HepG2 (cell line): Measurements from ENCODE around the gene CCNF. TPM values are rescaled to one million over a fixed set of nuclear protein-coding genes. Genes with fewer than 3 reads are reported as not detected.

Source experiments
- ATAC-seq: fragments of 200-7000 bp; cut with Tn5 transposase; 3 replicates; pipeline ENCODE4 v1.9.1; 2020; ENCODE audit warnings: mild to moderate bottlenecking, moderate library complexity
- BruUV-seq: library from RNA; stranded (reverse); fragments of 400-500 nt; replicated peaks from 2 replicates; lab custom pipeline; 2021; lab: Mats Ljungman, UMichigan
- CTCF ChIA-PET: fragments of 300-600 bp; formaldehyde crosslinking; extraction: SDS; loops from one replicate; lab custom pipeline; 2021; ENCODE audit warnings: low total read pairs, inconsistent platforms, low intra/inter-chr PET ratio; lab: Yijun Ruan, JAX
- POLR2A ChIA-PET: fragments of 350-600 bp; sonication (Branson Sonifier 250); formaldehyde crosslinking; loops from one replicate; lab custom pipeline; 2020; ENCODE audit warnings: antibody characterized with exemption, inconsistent platforms; lab: Yijun Ruan, JAX
- DNase-seq: peaks from one replicate; pipeline ENCODE4 v3.0.0-alpha.2; 2015; ENCODE audit warnings: low spot score
- FAIRE-seq: peaks from 3 replicates; lab custom pipeline; 2011; peaks lifted over from hg19 to GRCh38; lab: Jason Lieb, UNC
- H2AFZ ChIP-seq: one replicate; pipeline ENCODE4 v1.6.1; 2011; ENCODE audit warnings: low read length, inconsistent platforms
- H3K27ac ChIP-seq: fragments of 300-600 bp; 3 replicates; pipeline ENCODE4 v1.8.0; 2011; ENCODE audit warnings: mixed run types, mild to moderate bottlenecking, mixed read lengths, low read length, inconsistent platforms; ENCODE audit not compliant: insufficient read depth; ENCODE audit errors: extremely low read length
- H3K27me3 ChIP-seq, 2 experiments: fragments of 200-600 bp in 1 of 2; 2 replicates in 1 of 2; 3 replicates in 1 of 2; pipeline versions ENCODE4 v1.6.0 to v1.8.0; 2011; ENCODE audit warnings: low read length in 2 of 2, mild to moderate bottlenecking in 2 of 2, moderate library complexity in 2 of 2, inconsistent platforms in 1 of 2; ENCODE audit not compliant: insufficient read depth in 2 of 2, control insufficient read depth in 1 of 2
- H3K36me3 ChIP-seq, 2 experiments: fragments of 200-600 bp in 1 of 2; replicated peaks in 1 of 2; 2 replicates in 1 of 2; 3 replicates in 1 of 2; pipeline versions ENCODE4 v1.5.1 to v1.8.0; 2011; ENCODE audit warnings: low read length in 2 of 2, inconsistent platforms in 1 of 2; ENCODE audit not compliant: insufficient read depth in 2 of 2, control insufficient read depth in 1 of 2
- H3K4me1 ChIP-seq: 2 replicates; pipeline ENCODE4 v1.5.1; 2012; ENCODE audit warnings: low read length, inconsistent platforms; ENCODE audit not compliant: insufficient read depth
- H3K4me2 ChIP-seq: 2 replicates; pipeline ENCODE4 v1.6.0; 2011; ENCODE audit warnings: low read depth, low read length, inconsistent platforms
- H3K4me3 ChIP-seq, 3 experiments: fragments of 200-600 bp in 1 of 3; sonication (generic), shearing (Covaris generic) in 1 of 3; replicated peaks in 1 of 3; 2 replicates each; pipeline ENCODE4 v1.5.1; 2011 to 2016; ENCODE audit warnings: low read length in 3 of 3, inconsistent platforms in 2 of 3, low read depth in 2 of 3, mild to moderate bottlenecking in 2 of 3, control low read depth in 1 of 3, mixed read lengths in 1 of 3; ENCODE audit not compliant: insufficient read depth in 1 of 3
- H3K79me2 ChIP-seq: one replicate; pipeline ENCODE4 v1.6.1; 2011; ENCODE audit warnings: low read length, inconsistent platforms; ENCODE audit not compliant: insufficient read depth
- H3K9ac ChIP-seq: 2 replicates; pipeline ENCODE4 v1.6.0; 2011; ENCODE audit warnings: mild to moderate bottlenecking, low read depth, low read length, inconsistent platforms; ENCODE audit not compliant: insufficient read depth
- H3K9me3 ChIP-seq: 2 replicates; pipeline ENCODE4 v1.5.1; 2012; ENCODE audit warnings: mild to moderate bottlenecking, low read length
- H4K20me1 ChIP-seq: 2 replicates; pipeline ENCODE4 v1.6.0; 2011; ENCODE audit warnings: inconsistent platforms, mild to moderate bottlenecking, low read length, moderate library complexity; ENCODE audit not compliant: insufficient read depth
- CREB3 ChIP-seq: sonication (generic); formaldehyde crosslinking; IDR thresholded peaks from 2 replicates; pipeline ENCODE4 v1.5.0; 2020; ENCODE audit warnings: missing genetic modification reagents
- DBP ChIP-seq: sonication (generic); formaldehyde crosslinking; IDR thresholded peaks from 2 replicates; pipeline ENCODE4 v1.4.0; 2020; ENCODE audit warnings: missing genetic modification reagents; ENCODE audit errors: not compliant biosample characterization
- HIC2 ChIP-seq: sonication (generic); formaldehyde crosslinking; IDR thresholded peaks from 2 replicates; pipeline ENCODE4 v1.9.0; 2022; ENCODE audit warnings: low read depth, missing genetic modification reagents
- KLF6 ChIP-seq: IDR thresholded peaks from 2 replicates; pipeline ENCODE4 v1.8.0; 2016; ENCODE audit warnings: missing biosample characterization, missing genetic modification reagents
- MXD3 ChIP-seq: IDR thresholded peaks from 2 replicates; pipeline ENCODE4 v1.6.1; 2016; ENCODE audit warnings: mild to moderate bottlenecking, missing biosample characterization, missing genetic modification reagents
- SRSF1 ChIP-seq: fragments of 200-400 bp; formaldehyde crosslinking; optimal IDR thresholded peaks from 2 replicates; pipeline ENCODE3; 2017; ENCODE audit warnings: mild to moderate bottlenecking, low read depth, low read length, moderate library complexity
- ZNF44 ChIP-seq: sonication (generic); formaldehyde crosslinking; IDR thresholded peaks from 2 replicates; pipeline ENCODE4 v1.5.1; 2020; ENCODE audit warnings: mild to moderate bottlenecking, missing genetic modification reagents
- ZNF672 ChIP-seq: sonication (generic); formaldehyde crosslinking; IDR thresholded peaks from 2 replicates; pipeline ENCODE4 v1.8.1; 2022; ENCODE audit warnings: missing genetic modification reagents
- ZNF687 ChIP-seq: sonication (generic); formaldehyde crosslinking; IDR thresholded peaks from 2 replicates; pipeline ENCODE4 v1.5.1; 2020; ENCODE audit warnings: mild to moderate bottlenecking, missing genetic modification reagents, moderate library complexity
- in situ Hi-C: cut with HindIII; loops from 2 replicates; pipeline ENCODE4 v1.10.0; 2017; ENCODE audit warnings: low pct_unique_long_range_greater_than_20kb; ENCODE audit not compliant: extremely low pct_ligation_motif_present
- intact Hi-C: fragments of 100-400 bp; cut with micrococcal nuclease; formaldehyde crosslinking; loops from one replicate; pipeline ENCODE4 v1.10.0; 2022; ENCODE audit not compliant: unreplicated experiment
- polyA plus RNA-seq, 8 experiments: library from polyadenylated mRNA; depleted of rRNA in 3 of 8; stranded (reverse) in 7 of 8; unstranded in 1 of 8; fragments of >200 nt; fragmentation: Illumina TruSeq in 4 of 8; extraction: Trizol in 4 of 8; gene quantifications; 2 replicates each; pipeline versions ENCODE4 v1.2.1 to v1.2.3, GENCODE V29; 2011 to 2016; ENCODE audit warnings: low read depth in 4 of 8, missing spikeins in 1 of 8, mixed read lengths in 1 of 8; ENCODE audit not compliant: insufficient read depth in 1 of 8
- total RNA-seq, 5 experiments: library from RNA; depleted of rRNA; stranded (reverse); fragments of >200 nt; fragmentation: Illumina TruSeq; extraction: Trizol; gene quantifications; 2 replicates each; pipeline ENCODE4 v1.2.3, GENCODE V29; 2016; ENCODE audit warnings: low read depth in 1 of 5

The CCNF gene
- total and polyA plus RNA-seq, 2 of the 13 experiments (the other 11 are each of a cell fraction or from before 2014, with no cell fraction given), result 6.4 to 22.8 TPM

GRCh38 chr16:2420035-2420434 lies 9.2 kb upstream of the CCNF start:
- no TSS peak for BruUV-seq
- no peaks in the 10 kb centered on the region for H3K36me3 ChIP-seq
- POLR2A ChIA-PET, result no interaction called here

More at GRCh38 chr16:2420035-2420434, 9.2 kb upstream of the CCNF start:
- no peak overlapping the region for H3K4me3 ChIP-seq
- H3K79me2 ChIP-seq, result no peaks in the 10 kb centered on the region
- no peak for ATAC-seq
- in situ Hi-C loops, result no loop called here
- TF ChIP-seq ZNF44 (CRISPR knock-in tag) (no peak), ZNF672 (CRISPR knock-in tag) (no peak), MXD3 (no peak), ZNF687 (no peak), CREB3 (CRISPR knock-in tag) (no peak), HIC2 (CRISPR knock-in tag) (no peak), KLF6 (CRISPR knock-in tag) (no peak), SRSF1 (no peak), DBP (no peak)
- TF ChIP-seq, all 625 proteins: peak for 0
- intact Hi-C loops, result no loop called here
- Histone ChIP-seq H3K9me3 (no peaks in the 10 kb centered on the region), H3K9ac (no peak overlapping the region), H3K4me2 (no peak overlapping the region), H4K20me1 (no peaks in the 10 kb centered on the region), H3K27me3 (peaks cover under 1 to 9% of the 10 kb centered on the region in 2 experiments; a peak in 4 of 5 replicates), H3K4me1 (peaks cover 12% of the 10 kb centered on the region), H2AFZ (no peak overlapping the region), H3K27ac (no peak overlapping the region)
- DNase-seq, result no peak
- FAIRE-seq, result no peak
- CTCF ChIA-PET, result no interaction called here
